ENCODE results near the gene CTDSPL2. TPM values are rescaled to one million over a fixed set of nuclear protein-coding genes. Genes with fewer than 3 reads are reported as not detected.
A peak's percentile ranks its signal among the peaks of the same experiment; 100 is the strongest.

Gene CTDSPL2
- total and polyA plus RNA-seq, 10 of the 15 experiments (the other 5 are each of a cell fraction or from before 2014, with no cell fraction given), result 10.7 to 77.1 (median 44.9) TPM

GRCh38 chr15:44438402-44438801 lies 11.0 kb downstream of the CTDSPL2 start:
- ChIA-PET POLR2A (no interaction called here), RAD21 (ENCODE audit: unreplicated experiment) (no interaction called here), SMC1A (ENCODE audit: uncharacterized antibody, unreplicated experiment) (interaction anchor here (0.6 to 1.8 kb wide), 2 partner anchors 9 to 99 kb away, joined by 4 to 5 read pairs; no protein-coding TSS in a partner anchor), CTCF (interaction anchor here (1.4 to 2.3 kb wide), 2 partner anchors 9 to 11 kb away, joined by 4 to 7 read pairs; partner anchors contain the start of gene CTDSPL2)
- in situ Hi-C loops (cut with MboI) (no loop called here), intact Hi-C loops (cut with micrococcal nuclease; ENCODE audit: unreplicated experiment) (no loop called here)
- H3K27me3 ChIP-seq (replicated peaks in 1 of 2; ENCODE audit: control insufficient read depth in 2 of 2, insufficient read depth in 2 of 2, low read length in 1 of 2), result no peaks in the 10 kb centered on the region
- no peak overlapping the region for H3K27ac ChIP-seq (ENCODE audit: control insufficient read depth, insufficient read depth)
- H3K36me3 ChIP-seq (ENCODE audit: control insufficient read depth in 2 of 2, insufficient read depth in 2 of 2, low read length in 1 of 2), result no peaks in the 10 kb centered on the region; a peak in 1 of 4 replicates
- peaks cover 5% of the 10 kb centered on the region for H3K9me3 ChIP-seq (replicated peaks; ENCODE audit: control insufficient read depth, insufficient read depth, low read length)
- no peak for TF ChIP-seq NR2C2 (IDR thresholded peaks at IDR 0.05; ENCODE audit: borderline replicate concordance, control insufficient read depth, insufficient read length, low read depth)
- TF ChIP-seq ZNF274 (IDR thresholded peaks at IDR 0.05; ENCODE audit: insufficient read depth, insufficient read length), result no peak
- no peak for TF ChIP-seq ZNF622 (IDR thresholded peaks at IDR 0.05)
- no peak for TF ChIP-seq KDM1A (IDR thresholded peaks at IDR 0.05; ENCODE audit: borderline replicate concordance)
- TF ChIP-seq USF1 (IDR thresholded peaks at IDR 0.05; ENCODE audit: borderline replicate concordance, extremely low read length, insufficient read depth, low read depth, low read length), result no peak
- no peak for TF ChIP-seq SKIL (IDR thresholded peaks at IDR 0.05; ENCODE audit: low read depth, poor library complexity, severe bottlenecking)
- TF ChIP-seq IKZF2 (IDR thresholded peaks at IDR 0.05), result no peak
- no peak for TF ChIP-seq ZBTB4 (CRISPR knock-in tag; IDR thresholded peaks at IDR 0.05)
- no peak for TF ChIP-seq IRF4 (IDR thresholded peaks at IDR 0.05; ENCODE audit: low read depth, low read length)
- TF ChIP-seq CBX5 (IDR thresholded peaks at IDR 0.05; ENCODE audit: low read depth), result no peak
- no peak for TF ChIP-seq MEF2B (IDR thresholded peaks at IDR 0.05; ENCODE audit: partially characterized antibody, poor library complexity, severe bottlenecking)
- TF ChIP-seq MYC (IDR thresholded peaks at IDR 0.05; ENCODE audit: insufficient read depth, insufficient read length, insufficient replicate concordance, low read length, severe bottlenecking), result no peak
- TF ChIP-seq RCOR1 (conservative IDR thresholded peaks at IDR 0.05; ENCODE audit: low read depth, low read length), result no peak
- TF ChIP-seq SUZ12 (IDR thresholded peaks at IDR 0.05; ENCODE audit: unreplicated experiment), result no peak
- no peak for TF ChIP-seq STAT1 (conservative IDR thresholded peaks at IDR 0.05)
- TF ChIP-seq SUPT20H (IDR thresholded peaks at IDR 0.05; ENCODE audit: borderline replicate concordance, control insufficient read depth, low read depth, low read length), result no peak
- no peak overlapping the region for H3K9ac ChIP-seq (ENCODE audit: control insufficient read depth, insufficient read depth, low read length)
- 81% methylated on average over 3 of the region's 3 CpGs for whole genome bisulfite sequencing (ENCODE audit: insufficient coverage, insufficient replicate concordance, low lambda C conversion rate, missing lambda C conversion rate)
- FAIRE-seq (no peak), DNase-seq (ENCODE audit: low read depth, low spot score) (no peak), ATAC-seq (no peak)
- peaks cover 82% of the 10 kb centered on the region for H3K79me2 ChIP-seq (ENCODE audit: control insufficient read depth, insufficient read depth, low read length)
- no peak overlapping the region for H3K4me3 ChIP-seq
- no peaks in the 10 kb centered on the region for H4K20me1 ChIP-seq (ENCODE audit: control insufficient read depth, insufficient read depth)
- no peaks in the 10 kb centered on the region for H3K4me1 ChIP-seq (ENCODE audit: control insufficient read depth, insufficient read depth, low read length)
- BruUV-seq (replicated peaks), result TSS peak; percentile 36
- no peak overlapping the region for H2AFZ ChIP-seq (ENCODE audit: control insufficient read depth, low read depth, low read length)
- no peak overlapping the region for H3K4me2 ChIP-seq (ENCODE audit: control insufficient read depth, insufficient read depth)

Measured in GM12878 (cell line).